SK-N-SH (cell line): ENCODE results near the gene SP2. TPM values are rescaled to one million over a fixed set of nuclear protein-coding genes. Genes with fewer than 3 reads are reported as not detected.

Experiments used
- CTCF ChIA-PET: fragments of 300-600, 350-600 bp; formaldehyde crosslinking; extraction: SDS; loops from one replicate; lab custom pipeline; 2021; lab: Yijun Ruan, JAX
- POLR2A ChIA-PET: fragments of 350-600 bp; sonication (Branson Sonifier 250); formaldehyde crosslinking; extraction: SDS; loops from one replicate; lab custom pipeline; 2020; ENCODE audit warnings: antibody characterized with exemption, inconsistent platforms; lab: Yijun Ruan, JAX
- DNase-seq: peaks from one replicate; pipeline ENCODE4 v3.0.0; 2012
- H2AFZ ChIP-seq: fragments of 200-600 bp; sonication (generic); 2 replicates; pipeline ENCODE4 v1.8.1; 2016; ENCODE audit warnings: antibody characterized with exemption, mild to moderate bottlenecking, low read depth
- H3F3A ChIP-seq: fragments of 200-600 bp; sonication (generic); replicated peaks from 2 replicates; pipeline ENCODE3; 2016; ENCODE audit warnings: antibody characterized with exemption, mild to moderate bottlenecking; ENCODE audit not compliant: insufficient read depth
- H3K27ac ChIP-seq, 2 experiments: fragments of 200-500 bp in 1 of 2; fragments of 200-600 bp in 1 of 2; sonication (Bioruptor generic) in 1 of 2; sonication (generic), shearing (Covaris generic) in 1 of 2; 2 replicates each; pipeline versions ENCODE4 v1.5.1 to v1.6.1; 2014 to 2016; ENCODE audit warnings: low read depth in 2 of 2, inconsistent platforms in 1 of 2, low read length in 1 of 2, mild to moderate bottlenecking in 1 of 2, mixed read lengths in 1 of 2
- H3K27me3 ChIP-seq: fragments of 200-600 bp; sonication (generic), shearing (Covaris generic); 2 replicates; pipeline ENCODE4 v1.6.1; 2016; ENCODE audit warnings: mixed run types; ENCODE audit not compliant: insufficient read depth
- H3K36me3 ChIP-seq, 2 experiments: fragments of 200-500 bp in 1 of 2; fragments of 200-600 bp in 1 of 2; sonication (Bioruptor generic) in 1 of 2; sonication (generic) in 1 of 2; replicated peaks in 1 of 2; 2 replicates each; pipeline versions ENCODE3 to v1.5.1; 2014 to 2016; ENCODE audit warnings: low read length in 1 of 2, mild to moderate bottlenecking in 1 of 2; ENCODE audit not compliant: insufficient read depth in 2 of 2, control insufficient read depth in 1 of 2
- H3K4me1 ChIP-seq, 2 experiments: fragments of 200-500 bp in 1 of 2; fragments of 200-600 bp in 1 of 2; sonication (Bioruptor generic) in 1 of 2; sonication (generic), shearing (Covaris generic) in 1 of 2; 2 replicates each; pipeline versions ENCODE4 v1.5.1 to v1.6.1; 2014 to 2016; ENCODE audit warnings: low read depth in 1 of 2, low read length in 1 of 2, mixed run types in 1 of 2; ENCODE audit not compliant: insufficient read depth in 2 of 2, control insufficient read depth in 1 of 2
- H3K4me2 ChIP-seq: fragments of 200-600 bp; sonication (generic), shearing (Covaris generic); 2 replicates; pipeline ENCODE4 v1.6.1; 2017; ENCODE audit warnings: mixed run types
- H3K4me3 ChIP-seq, 2 experiments: fragments of 200-500 bp in 1 of 2; fragments of 200-600 bp in 1 of 2; sonication (Bioruptor generic) in 1 of 2; sonication (generic), shearing (Covaris generic) in 1 of 2; 2 replicates each; pipeline versions ENCODE4 v1.5.1 to v1.8.1; 2014 to 2016; ENCODE audit warnings: low read depth in 2 of 2, inconsistent platforms in 1 of 2, low read length in 1 of 2, mild to moderate bottlenecking in 1 of 2, mixed read lengths in 1 of 2, moderate library complexity in 1 of 2
- H3K79me2 ChIP-seq: fragments of 200-600 bp; sonication (generic); 2 replicates; pipeline ENCODE4 v1.8.1; 2017; ENCODE audit warnings: mild to moderate bottlenecking; ENCODE audit not compliant: insufficient read depth
- H3K9ac ChIP-seq: fragments of 200-600 bp; sonication (generic); 2 replicates; pipeline ENCODE4 v1.6.1; 2017; ENCODE audit warnings: mixed run types
- H3K9me2 ChIP-seq: fragments of 200-600 bp; sonication (generic); 2 replicates; pipeline ENCODE4 v1.6.1; 2017; ENCODE audit warnings: mixed run types
- H3K9me3 ChIP-seq: fragments of 200-600 bp; sonication (generic); 2 replicates; pipeline ENCODE4 v1.6.1; 2017; ENCODE audit warnings: mixed run types, mild to moderate bottlenecking, moderate library complexity
- H4K20me1 ChIP-seq: fragments of 200-600 bp; sonication (generic); 2 replicates; pipeline ENCODE4 v1.6.1; 2017; ENCODE audit warnings: mild to moderate bottlenecking, mixed run types; ENCODE audit not compliant: insufficient read depth
- CHD2 ChIP-seq: fragments of 150-350 bp; IDR thresholded peaks from 2 replicates; pipeline ENCODE4 v1.6.1; 2018; ENCODE audit warnings: low read length; ENCODE audit not compliant: partially characterized antibody
- CTCF ChIP-seq: fragments of 200-600 bp; sonication (generic); IDR thresholded peaks from 2 replicates; pipeline ENCODE4 v1.6.1; 2017; ENCODE audit warnings: antibody characterized with exemption, mild to moderate bottlenecking, moderate library complexity
- EZH2phosphoT487 ChIP-seq: fragments of 200-600 bp; sonication (generic); IDR thresholded peaks from 2 replicates; pipeline ENCODE4 v1.6.1; 2017; ENCODE audit warnings: low read depth, mixed run types, mild to moderate bottlenecking, antibody characterized with exemption, moderate library complexity, borderline replicate concordance
- FOSL2 ChIP-seq: IDR thresholded peaks from 2 replicates; pipeline ENCODE4 v1.4.0; 2012; ENCODE audit warnings: low read depth, mild to moderate bottlenecking, moderate library complexity, borderline replicate concordance
- GATA2 ChIP-seq: sonication (generic); formaldehyde crosslinking; IDR thresholded peaks from 2 replicates; pipeline ENCODE4 v1.5.0; 2020; ENCODE audit warnings: mild to moderate bottlenecking, missing genetic modification reagents
- IRF3 ChIP-seq: fragments of 150-350 bp; IDR thresholded peaks from 2 replicates; pipeline ENCODE4 v1.6.1; 2016; ENCODE audit warnings: mild to moderate bottlenecking, low read depth, low read length
- JUND ChIP-seq: IDR thresholded peaks from 2 replicates; pipeline ENCODE4 v1.4.0; 2012
- MAX ChIP-seq: IDR thresholded peaks from 2 replicates; pipeline ENCODE4 v1.4.0; 2012; ENCODE audit warnings: low read depth
- NFIC ChIP-seq: IDR thresholded peaks from 2 replicates; pipeline ENCODE4 v1.4.0; 2012; ENCODE audit warnings: borderline replicate concordance
- PBX3 ChIP-seq: IDR thresholded peaks from 2 replicates; pipeline ENCODE4; 2012
- POLR2AphosphoS5 ChIP-seq: IDR thresholded peaks from 2 replicates; pipeline ENCODE4 v1.6.1; 2012; ENCODE audit warnings: low read depth, low read length
- RAD21 ChIP-seq: IDR thresholded peaks from 2 replicates; pipeline ENCODE4 v1.6.1; 2012; ENCODE audit warnings: mild to moderate bottlenecking, low read length
- RCOR1 ChIP-seq: fragments of 150-350 bp; IDR thresholded peaks from 2 replicates; pipeline ENCODE4 v1.6.1; 2017; ENCODE audit warnings: antibody characterized with exemption, low read length
- RXRA ChIP-seq: IDR thresholded peaks from 2 replicates; pipeline ENCODE4 v1.4.0; 2012; ENCODE audit warnings: low read depth, mild to moderate bottlenecking, borderline replicate concordance
- SIN3A ChIP-seq: IDR thresholded peaks from 2 replicates; pipeline ENCODE4 v1.6.1; 2012; ENCODE audit warnings: low read depth, mild to moderate bottlenecking, low read length, moderate library complexity, borderline replicate concordance
- TCF12 ChIP-seq: IDR thresholded peaks from 2 replicates; pipeline ENCODE4 v1.4.0; 2012
- USF1 ChIP-seq: IDR thresholded peaks from 2 replicates; pipeline ENCODE4 v1.4.0; 2012; ENCODE audit warnings: low read depth, borderline replicate concordance
- ZBTB33 ChIP-seq: IDR thresholded peaks from 2 replicates; pipeline ENCODE4 v1.4.0; 2012; ENCODE audit warnings: low read depth, borderline replicate concordance
- WGBS: methylation state at CpG from one replicate; pipeline ENCODE4 v1.1.6; 2017; ENCODE audit warnings: low lambda C conversion rate; 5-methylcytosine and 5-hydroxymethylcytosine counted together
- polyA plus RNA-seq, 3 experiments: library from polyadenylated mRNA; depleted of rRNA; stranded (reverse); fragments of >200 nt; gene quantifications; 2 replicates each; pipeline ENCODE4 v1.2.3, GENCODE V29; 2012

The SP2 gene
- polyA plus RNA-seq, 1 of the 3 experiments (the other 2 are of a cell fraction): 16.7 TPM

- TF ChIP-seq TCF12: no peak
- TF ChIP-seq, all 33 proteins: peak for 0
Measured at GRCh38 chr17:47959825-47960655, 64.0 kb downstream of the SP2 start (continued).

- ChIA-PET CTCF (interaction anchor here (1.0 to 41.6 kb wide), 4 partner anchors 9 to 54 kb away, joined by 8 to 1216 read pairs (median 265); partner anchors contain the start of genes CDK5RAP3, PNPO and PRR15L), POLR2A (no interaction called here)
- H3K9me2 ChIP-seq: no peaks in the 10 kb centered on the region
- no peak overlapping the region for H3K27ac ChIP-seq
- H3K9me3 ChIP-seq: no peaks in the 10 kb centered on the region
- H3K4me1 ChIP-seq: peaks cover 0 to 10% of the 10 kb centered on the region in 2 experiments; a peak in 3 of 4 replicates
- DNase-seq: no peak
- no peaks in the 10 kb centered on the region for H3K27me3 ChIP-seq
- 73% methylated on average over 6 of the region's 6 CpGs for WGBS
- no peaks in the 10 kb centered on the region for H3K79me2 ChIP-seq
- no peaks in the 10 kb centered on the region for H4K20me1 ChIP-seq
- H3K9ac ChIP-seq: no peak overlapping the region
- H3K4me3 ChIP-seq: no peak overlapping the region
- H3K4me2 ChIP-seq: no peak overlapping the region
- TF ChIP-seq RCOR1: no peak
- no peak for TF ChIP-seq NFIC
- no peak for TF ChIP-seq POLR2AphosphoS5
- no peak for TF ChIP-seq ZBTB33
- no peak for TF ChIP-seq EZH2phosphoT487
- no peak for TF ChIP-seq RXRA
- TF ChIP-seq SIN3A: no peak
- TF ChIP-seq CHD2: no peak
- no peak for TF ChIP-seq TCF12
- TF ChIP-seq IRF3: no peak
- no peak for TF ChIP-seq RAD21
- no peaks in the 10 kb centered on the region for H3K36me3 ChIP-seq
- H2AFZ ChIP-seq: no peak overlapping the region
- no peaks in the 10 kb centered on the region for H3F3A ChIP-seq
Measured at GRCh38 chr17:47961406-47961805, 65.4 kb downstream of the SP2 start.

- Histone ChIP-seq H3K4me1 (peaks cover 0 to 5% of the 10 kb centered on the region in 2 experiments; a peak in 2 of 4 replicates), H3K27ac (no peak overlapping the region), H3K9me2 (no peaks in the 10 kb centered on the region), H3F3A (peaks cover 6% of the 10 kb centered on the region), H2AFZ (no peak overlapping the region), H3K79me2 (no peaks in the 10 kb centered on the region), H3K4me3 (no peak overlapping the region), H3K4me2 (no peak overlapping the region), H3K9ac (no peak overlapping the region), H4K20me1 (no peaks in the 10 kb centered on the region), H3K9me3 (no peaks in the 10 kb centered on the region), H3K27me3 (no peaks in the 10 kb centered on the region), H3K36me3 (no peaks in the 10 kb centered on the region)
- WGBS: 73% methylated on average over 3 of the region's 3 CpGs
- POLR2A ChIA-PET: no interaction called here
- CTCF ChIA-PET: interaction anchor here (23.4 to 41.6 kb wide), 2 partner anchors 25 to 53 kb away, joined by 496 to 1216 read pairs; partner anchors contain the start of genes PNPO and PRR15L
- no peak for DNase-seq
- TF ChIP-seq JUND (no peak), CTCF (no peak), NFIC (no peak), PBX3 (no peak), GATA2 (CRISPR knock-in tag) (no peak), POLR2AphosphoS5 (no peak), MAX (no peak), FOSL2 (no peak), USF1 (no peak)
Measured at GRCh38 chr17:47962901-47963300, 66.9 kb downstream of the SP2 start.
